Mucosa of rectum (tissue), 2 donors: Measurements from ENCODE around the gene FERMT3.

ENCODE experiments used
- H3K27ac ChIP-seq, 2 donors: one replicate each; pipeline ENCODE4 v1.7.0; 2013; ENCODE audit warnings: inconsistent platforms in 2 of 2, low read depth in 2 of 2, low read length in 2 of 2
- H3K27me3 ChIP-seq, 2 donors: one replicate each; pipeline ENCODE4 v1.7.0; 2013; ENCODE audit warnings: low read length in 2 of 2; ENCODE audit not compliant: control insufficient read depth in 2 of 2, insufficient read depth in 2 of 2
- H3K36me3 ChIP-seq, 2 donors: one replicate each; pipeline ENCODE4 v1.7.0; 2013; ENCODE audit warnings: low read length in 2 of 2; ENCODE audit not compliant: control insufficient read depth in 2 of 2, insufficient read depth in 2 of 2
- H3K4me1 ChIP-seq, 2 donors: one replicate each; pipeline ENCODE4 v1.7.0; 2013; ENCODE audit warnings: low read length in 2 of 2, mild to moderate bottlenecking in 1 of 2; ENCODE audit not compliant: control insufficient read depth in 2 of 2, insufficient read depth in 2 of 2
- H3K4me3 ChIP-seq, 2 donors: one replicate each; pipeline ENCODE4 v1.7.0; 2013; ENCODE audit warnings: low read length in 2 of 2
- H3K9ac ChIP-seq, 2 donors: one replicate each; pipeline ENCODE4 v1.7.0; 2013; ENCODE audit warnings: low read length in 2 of 2, low read depth in 1 of 2, mild to moderate bottlenecking in 1 of 2
- H3K9me3 ChIP-seq, 2 donors: one replicate each; pipeline ENCODE4 v1.7.0; 2013; ENCODE audit warnings: low read length in 2 of 2; ENCODE audit not compliant: control insufficient read depth in 2 of 2
- donor health status: healthy.
- donor health status: Normal muscosa, but diverticular disease.

FERMT3 gene

GRCh38 chr11:64173616-64174355 lies 32.7 kb upstream of the FERMT3 start:
- no peaks in the 10 kb centered on the region for H3K27me3 ChIP-seq
- no peak overlapping the region for H3K9ac ChIP-seq
- no peaks in the 10 kb centered on the region for H3K9me3 ChIP-seq
- no peak overlapping the region for H3K4me3 ChIP-seq
- no peaks in the 10 kb centered on the region for H3K36me3 ChIP-seq
- H3K4me1 ChIP-seq, result no peaks in the 10 kb centered on the region
- H3K27ac ChIP-seq, result no peak overlapping the region

DNA sequence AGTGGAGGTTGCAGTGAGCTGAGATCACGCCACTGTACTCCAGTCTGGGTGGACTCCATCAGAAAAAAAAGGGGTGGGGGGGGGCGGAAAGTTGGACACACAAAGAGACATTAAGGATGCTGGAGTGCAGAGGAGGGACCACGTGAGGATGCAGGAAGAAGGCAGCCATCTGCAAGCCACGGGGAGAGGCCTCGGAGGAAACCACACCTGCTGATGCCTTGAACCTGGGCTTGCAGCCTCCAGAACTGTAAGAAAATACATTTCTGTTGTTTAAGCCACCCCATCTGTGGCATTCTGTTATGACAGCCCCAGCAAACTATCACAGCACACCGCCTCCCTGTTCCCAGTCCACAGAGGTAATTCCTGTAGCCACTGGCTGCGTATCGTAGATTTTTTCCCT lies 29.8 kb upstream of the FERMT3 start:
- H3K9ac ChIP-seq, result no peak overlapping the region
- H3K4me1 ChIP-seq, result peaks cover 11 to 12% of the 10 kb centered on the region in 2 donors
- no peaks in the 10 kb centered on the region for H3K36me3 ChIP-seq
- no peaks in the 10 kb centered on the region for H3K27me3 ChIP-seq
- H3K27ac ChIP-seq, result no peak overlapping the region
- H3K9me3 ChIP-seq, result no peaks in the 10 kb centered on the region
- no peak overlapping the region for H3K4me3 ChIP-seq

- Histone ChIP-seq H3K4me1 (peaks cover 13 to 15% of the 10 kb centered on the region in 2 donors), H3K4me3 (no peak overlapping the region), H3K36me3 (no peaks in the 10 kb centered on the region), H3K9ac (no peak overlapping the region), H3K9me3 (no peaks in the 10 kb centered on the region), H3K27me3 (no peaks in the 10 kb centered on the region), H3K27ac (no peak overlapping the region)
Measured at GRCh38 chr11:64178203-64178602, 28.3 kb upstream of the FERMT3 start.

DNA sequence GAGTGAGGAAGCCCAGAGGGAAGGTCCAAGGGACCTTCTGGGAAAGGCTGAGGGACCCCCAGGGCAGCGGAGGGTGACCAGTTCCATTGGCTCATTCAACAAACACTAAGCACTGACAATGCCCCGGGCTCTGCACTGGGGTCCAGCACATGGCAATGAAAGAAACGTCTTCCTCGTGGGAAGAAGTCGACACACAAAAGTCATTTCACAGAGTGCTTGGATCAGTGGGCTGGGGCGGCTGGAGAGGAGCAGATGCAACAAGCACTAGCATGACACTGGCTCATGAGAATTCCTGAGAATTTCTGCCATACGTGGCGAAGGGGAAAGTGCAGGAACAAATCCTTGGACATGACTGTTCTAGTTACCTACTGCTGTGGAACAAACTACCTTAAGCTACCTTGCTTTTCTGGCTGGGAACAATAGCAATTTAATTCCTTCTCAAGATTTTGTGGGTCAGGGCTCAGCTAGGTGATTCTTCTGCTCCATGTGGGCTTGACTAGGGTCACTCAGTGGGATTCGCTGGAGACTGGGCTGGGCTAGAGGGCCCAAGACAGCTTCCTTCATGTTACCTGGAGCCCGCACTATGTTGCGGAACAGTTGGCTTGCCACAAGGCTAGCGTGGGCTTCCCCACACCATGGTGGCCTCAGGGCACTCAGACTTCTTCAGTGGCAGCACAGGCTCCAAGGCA lies 27.4 kb upstream of the FERMT3 start:
- no peak overlapping the region for H3K27ac ChIP-seq
- H3K9me3 ChIP-seq, result no peaks in the 10 kb centered on the region
- H3K9ac ChIP-seq, result no peak overlapping the region
- no peaks in the 10 kb centered on the region for H3K36me3 ChIP-seq
- H3K27me3 ChIP-seq, result no peaks in the 10 kb centered on the region
- peaks cover 13 to 15% of the 10 kb centered on the region in 2 donors for H3K4me1 ChIP-seq
- no peak overlapping the region for H3K4me3 ChIP-seq

GRCh38 chr11:64180891-64181290 lies 25.6 kb upstream of the FERMT3 start:
- Histone ChIP-seq H3K9me3 (no peaks in the 10 kb centered on the region), H3K4me3 (no peak overlapping the region), H3K36me3 (no peaks in the 10 kb centered on the region), H3K27ac (no peak overlapping the region), H3K9ac (peak overlapping the region in 1 of 2 donors; percentile 70), H3K4me1 (peaks cover 19 to 24% of the 10 kb centered on the region in 2 donors), H3K27me3 (no peaks in the 10 kb centered on the region)

GRCh38 chr11:64181506-64182411 lies 24.8 kb upstream of the FERMT3 start:
- Histone ChIP-seq H3K9ac (peak overlapping the region; percentile 49 to 70), H3K4me1 (peaks cover 19 to 24% of the 10 kb centered on the region in 2 donors), H3K4me3 (peak overlapping the region in 1 of 2 donors; percentile 53), H3K9me3 (no peaks in the 10 kb centered on the region), H3K27ac (peak overlapping the region; percentile 46 to 52), H3K36me3 (no peaks in the 10 kb centered on the region), H3K27me3 (no peaks in the 10 kb centered on the region)

DNA sequence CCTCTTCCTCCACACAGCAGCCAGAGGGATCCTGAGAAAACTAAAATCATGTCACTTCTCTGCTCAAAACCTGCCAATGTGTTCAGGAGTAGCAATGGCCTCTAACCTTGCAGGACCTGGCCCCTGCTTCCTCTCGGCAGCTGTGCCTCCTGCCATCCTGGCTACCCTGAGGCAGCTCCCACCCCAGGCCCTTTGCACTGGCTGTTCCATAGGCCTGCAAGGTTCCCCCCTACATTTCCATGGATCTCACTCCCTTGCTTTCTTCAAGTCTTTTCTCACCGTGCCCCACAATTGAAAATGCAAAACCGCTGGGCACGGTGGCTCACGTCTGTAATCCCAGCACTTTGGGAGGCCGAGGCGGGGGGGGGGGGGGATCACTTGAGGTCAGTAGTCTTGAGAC lies 22.6 kb upstream of the FERMT3 start:
- Histone ChIP-seq H3K4me3 (no peak overlapping the region), H3K36me3 (no peaks in the 10 kb centered on the region), H3K27me3 (no peaks in the 10 kb centered on the region), H3K9me3 (no peaks in the 10 kb centered on the region), H3K4me1 (peaks cover 19 to 26% of the 10 kb centered on the region in 2 donors), H3K27ac (no peak overlapping the region), H3K9ac (no peak overlapping the region)

GRCh38 chr11:64185175-64185692 lies 21.3 kb upstream of the FERMT3 start:
- Histone ChIP-seq H3K36me3 (no peaks in the 10 kb centered on the region), H3K4me1 (peaks cover 19 to 26% of the 10 kb centered on the region in 2 donors), H3K27me3 (no peaks in the 10 kb centered on the region), H3K4me3 (peak overlapping the region; percentile 70 to 82), H3K9ac (peak overlapping the region; percentile 48 to 91), H3K9me3 (no peaks in the 10 kb centered on the region), H3K27ac (peak overlapping the region; percentile 93 to 96)

DNA sequence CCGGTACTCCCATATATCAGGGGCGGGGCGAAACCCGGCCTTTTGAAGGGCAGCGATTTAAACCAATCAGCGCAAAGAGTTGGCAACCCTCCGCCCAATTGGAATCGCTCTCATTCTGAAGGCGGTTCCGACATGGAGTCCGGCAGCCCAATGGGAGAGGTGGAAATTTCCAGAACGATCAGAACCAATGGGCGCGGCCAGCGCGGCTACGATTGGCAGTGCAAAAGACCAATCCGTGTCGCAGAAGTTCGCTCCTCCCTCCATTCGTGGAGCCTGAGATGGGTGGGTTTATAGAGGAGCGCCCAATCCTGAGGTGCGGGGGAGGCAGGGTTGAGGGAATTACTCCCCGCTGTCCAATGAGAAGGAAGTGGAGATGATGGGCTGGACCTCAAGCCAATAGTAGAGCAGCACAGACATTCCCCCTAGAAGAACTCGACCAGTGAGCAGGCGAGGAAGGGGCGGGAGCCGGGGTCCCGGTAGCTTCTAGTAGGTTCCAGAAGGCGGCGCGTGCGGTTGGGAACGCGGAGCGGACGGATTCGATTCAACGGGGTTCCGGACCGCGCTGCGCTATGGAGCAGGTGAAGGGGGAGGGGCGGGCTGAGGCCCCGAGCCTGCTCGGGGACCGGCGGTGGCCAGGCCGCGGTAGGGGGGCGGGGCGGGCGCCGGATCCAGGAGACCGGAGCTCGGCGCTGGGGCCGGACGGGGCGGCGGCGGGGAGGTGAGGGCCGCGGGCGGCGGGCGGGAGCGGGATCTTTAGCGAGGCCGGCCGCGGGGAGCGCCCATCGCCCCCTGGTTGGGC lies 20.6 kb upstream of the FERMT3 start, which contains the start of gene STIP1:
STIP1 (plus strand) TSS at position 479 of the 799 bp plus-strand sequence; CDS start at position 570, 91 bp downstream.
- H3K9ac ChIP-seq, result peak within 1 kb of the TSS; percentile 48 to 91
- peak within 1 kb of the TSS; percentile 93 to 96 for H3K27ac ChIP-seq

More for the DNA sequence above, 20.6 kb upstream of the FERMT3 start, which contains the start of gene STIP1:
- Histone ChIP-seq H3K9me3 (no peaks in the 10 kb centered on the region), H3K36me3 (no peaks in the 10 kb centered on the region), H3K27me3 (no peaks in the 10 kb centered on the region), H3K4me3 (peak within 1 kb of the TSS; percentile 70 to 82), H3K4me1 (peaks cover 16 to 24% of the 10 kb centered on the region in 2 donors)
